LNCAP (cell line): ENCODE data around the gene NCOA3.
A peak's percentile ranks its signal among the peaks of the same experiment; 100 is the strongest.

Experiments used
- TF ChIP-seq, protein P1 (sequence below): fragments of 450-650 bp; IDR thresholded peaks from 2 replicates; pipeline ENCODE4 v1.5.1; 2017; ENCODE audit warnings: mild to moderate bottlenecking

Gene NCOA3

GRCh38 chr20:47611785-47612184, 110.1 kb downstream of the NCOA3 start:
- TF ChIP-seq, protein P1, sequence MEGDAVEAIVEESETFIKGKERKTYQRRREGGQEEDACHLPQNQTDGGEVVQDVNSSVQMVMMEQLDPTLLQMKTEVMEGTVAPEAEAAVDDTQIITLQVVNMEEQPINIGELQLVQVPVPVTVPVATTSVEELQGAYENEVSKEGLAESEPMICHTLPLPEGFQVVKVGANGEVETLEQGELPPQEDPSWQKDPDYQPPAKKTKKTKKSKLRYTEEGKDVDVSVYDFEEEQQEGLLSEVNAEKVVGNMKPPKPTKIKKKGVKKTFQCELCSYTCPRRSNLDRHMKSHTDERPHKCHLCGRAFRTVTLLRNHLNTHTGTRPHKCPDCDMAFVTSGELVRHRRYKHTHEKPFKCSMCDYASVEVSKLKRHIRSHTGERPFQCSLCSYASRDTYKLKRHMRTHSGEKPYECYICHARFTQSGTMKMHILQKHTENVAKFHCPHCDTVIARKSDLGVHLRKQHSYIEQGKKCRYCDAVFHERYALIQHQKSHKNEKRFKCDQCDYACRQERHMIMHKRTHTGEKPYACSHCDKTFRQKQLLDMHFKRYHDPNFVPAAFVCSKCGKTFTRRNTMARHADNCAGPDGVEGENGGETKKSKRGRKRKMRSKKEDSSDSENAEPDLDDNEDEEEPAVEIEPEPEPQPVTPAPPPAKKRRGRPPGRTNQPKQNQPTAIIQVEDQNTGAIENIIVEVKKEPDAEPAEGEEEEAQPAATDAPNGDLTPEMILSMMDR: no peak

GRCh38 chr20:47612670-47613069, 111.0 kb downstream of the NCOA3 start:
- TF ChIP-seq, protein P1: no peak

DNA sequence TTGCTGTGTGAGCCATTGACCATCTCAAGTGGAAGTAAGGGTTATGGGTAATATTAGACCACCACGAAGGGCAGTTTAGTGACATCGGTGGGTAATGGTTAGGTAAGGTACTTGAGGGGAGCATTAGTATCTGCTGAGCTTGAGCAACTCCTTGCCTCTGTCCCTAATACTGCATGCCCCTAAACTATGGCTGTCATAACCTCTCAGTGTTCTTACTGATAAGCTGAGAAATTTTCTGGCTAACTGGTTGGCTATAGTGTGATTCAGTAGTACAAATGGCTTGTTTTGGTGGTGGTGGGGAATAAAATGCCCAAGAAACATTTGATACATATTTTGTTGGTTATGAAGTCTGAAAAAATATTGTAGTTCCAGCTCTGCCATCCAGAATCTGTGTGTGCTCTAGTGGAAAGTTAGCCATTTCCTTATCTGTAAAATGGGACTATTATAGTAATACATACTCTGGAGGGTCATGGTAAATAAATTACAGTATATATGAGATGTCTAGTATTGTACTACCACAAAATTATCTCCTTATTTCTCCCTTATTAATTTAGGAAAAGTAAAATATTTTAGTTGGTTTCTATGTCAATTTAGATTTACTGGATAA, 113.1 kb downstream of the NCOA3 start:
- TF ChIP-seq, protein P1: no peak

GRCh38 chr20:47618479-47618878, 116.8 kb downstream of the NCOA3 start:
- TF ChIP-seq, protein P1: no peak

- TF ChIP-seq, protein P1: peak; percentile 92
Measured at GRCh38 chr20:47620808-47621805, 119.4 kb downstream of the NCOA3 start.

DNA sequence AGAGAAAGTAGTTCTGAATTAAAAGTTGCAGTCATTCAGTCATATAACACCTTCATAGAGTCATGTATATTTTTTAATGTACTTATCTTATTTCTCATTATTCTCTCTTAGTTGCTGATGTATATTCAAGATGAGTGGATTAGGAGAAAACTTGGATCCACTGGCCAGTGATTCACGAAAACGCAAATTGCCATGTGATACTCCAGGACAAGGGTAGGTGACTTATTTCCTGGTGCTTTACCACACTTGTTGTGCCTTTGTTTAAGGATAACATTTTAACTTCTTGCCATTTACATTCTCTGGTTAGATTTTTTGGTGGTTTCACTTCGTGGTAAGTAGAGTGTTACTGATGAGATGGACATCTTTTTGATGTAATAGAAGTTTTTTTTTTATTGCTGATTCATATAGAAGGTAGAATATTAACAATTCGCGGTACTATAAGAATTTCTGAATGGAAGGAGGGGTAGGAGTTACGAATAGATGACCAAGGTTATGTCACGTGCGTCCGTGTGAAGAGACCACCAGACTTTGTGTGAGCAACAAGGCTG, 120.5 kb downstream of the NCOA3 start:
- TF ChIP-seq, protein P1: no peak

DNA sequence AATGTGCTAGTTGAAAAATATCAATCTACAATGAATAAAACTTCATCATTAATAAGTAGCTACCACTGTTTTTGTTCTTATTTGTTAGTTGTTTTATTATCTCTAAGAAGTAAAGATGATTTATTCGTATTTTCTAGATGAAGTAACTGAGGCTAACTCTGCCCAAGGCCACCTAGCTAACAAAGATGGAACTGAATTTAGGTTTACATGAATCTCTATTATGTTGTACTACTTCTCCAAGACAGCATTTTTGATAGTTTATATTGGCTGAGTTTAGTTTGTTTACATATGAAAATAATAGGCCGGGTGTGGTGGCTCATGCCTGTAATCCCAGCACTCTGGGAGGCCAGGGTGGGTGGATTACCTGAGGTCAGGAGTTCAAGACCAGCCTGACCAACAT, 121.5 kb downstream of the NCOA3 start:
- TF ChIP-seq, protein P1: no peak
